AG08396 (cell line): ENCODE measurements around the gene TMEM198.

ENCODE experiments used
- DNase-seq: peaks from one replicate; pipeline ENCODE4 v3.0.0; 2012; ENCODE audit warnings: low spot score, mixed read lengths

Gene TMEM198

GRCh38 chr2:219509780-219510511 lies 33.9 kb upstream of the TMEM198 start:
- DNase-seq = peak; percentile 75

- no peak for DNase-seq
Observed at GRCh38 chr2:219510512-219511135, 33.2 kb upstream of the TMEM198 start.

GRCh38 chr2:219511547-219512325 lies 32.1 kb upstream of the TMEM198 start:
- DNase-seq = no peak

GRCh38 chr2:219512524-219513216 lies 31.2 kb upstream of the TMEM198 start:
- DNase-seq = no peak

- no peak for DNase-seq
Observed at GRCh38 chr2:219513787-219514186, 30.0 kb upstream of the TMEM198 start.

- DNase-seq = peak; percentile 52
Observed at GRCh38 chr2:219514196-219514761, 29.5 kb upstream of the TMEM198 start, which contains the start of gene ASIC4. Gene ASIC4, plus strand, starts transcription at chr2:219514482. Its CDS starts 243 bp downstream, at chr2:219514725.

GRCh38 chr2:219514836-219515235 lies 29.0 kb upstream of the TMEM198 start:
- no peak for DNase-seq

GRCh38 chr2:219515874-219516629 lies 27.8 kb upstream of the TMEM198 start:
- DNase-seq = no peak

- DNase-seq = no peak
Observed at GRCh38 chr2:219516888-219517287, 26.9 kb upstream of the TMEM198 start.

GRCh38 chr2:219517954-219518778 lies 25.7 kb upstream of the TMEM198 start:
- DNase-seq = no peak

- no peak for DNase-seq
Observed at GRCh38 chr2:219519526-219519916, 24.3 kb upstream of the TMEM198 start.

- DNase-seq = no peak
Observed at GRCh38 chr2:219520079-219520478, 23.7 kb upstream of the TMEM198 start.

GRCh38 chr2:219521066-219521880 lies 22.6 kb upstream of the TMEM198 start:
- DNase-seq = peak; percentile 83

- peak; percentile 77 for DNase-seq
Observed at GRCh38 chr2:219522111-219523030, 21.5 kb upstream of the TMEM198 start.

GRCh38 chr2:219523031-219523671 lies 20.7 kb upstream of the TMEM198 start:
- no peak for DNase-seq

- no peak for DNase-seq
Observed at GRCh38 chr2:219524817-219525216, 19.0 kb upstream of the TMEM198 start.

GRCh38 chr2:219525533-219526232 lies 18.1 kb upstream of the TMEM198 start:
- no peak for DNase-seq
